ENCODE measurements around the gene CTSL.

GRCh38 chr9:87687207-87687606, 38.7 kb upstream of the CTSL start:
- no peak for TF ChIP-seq CTCF (conservative IDR thresholded peaks at IDR 0.05; ENCODE audit: low read depth, low read length)
- TF ChIP-seq EZH2 (IDR thresholded peaks at IDR 0.05; ENCODE audit: borderline replicate concordance, low read depth, low read length, poor library complexity, severe bottlenecking) = no peak

Measured in A673 (cell line).